HG03521 (cell line): Measurements from ENCODE around the gene PEX11G.
"Not testable (repeated sequence)": the region's sequence is repeated elsewhere in the genome, so short reads cannot be mapped to it uniquely, and the experiment has no call there.

Experiments used
- ATAC-seq: cut with Tn5 transposase; IDR thresholded peaks from one replicate; pipeline ENCODE4 v1.9.1; 2021; ENCODE audit warnings: mild to moderate bottlenecking, moderate library complexity; ENCODE audit not compliant: unreplicated experiment

The PEX11G gene

DNA sequence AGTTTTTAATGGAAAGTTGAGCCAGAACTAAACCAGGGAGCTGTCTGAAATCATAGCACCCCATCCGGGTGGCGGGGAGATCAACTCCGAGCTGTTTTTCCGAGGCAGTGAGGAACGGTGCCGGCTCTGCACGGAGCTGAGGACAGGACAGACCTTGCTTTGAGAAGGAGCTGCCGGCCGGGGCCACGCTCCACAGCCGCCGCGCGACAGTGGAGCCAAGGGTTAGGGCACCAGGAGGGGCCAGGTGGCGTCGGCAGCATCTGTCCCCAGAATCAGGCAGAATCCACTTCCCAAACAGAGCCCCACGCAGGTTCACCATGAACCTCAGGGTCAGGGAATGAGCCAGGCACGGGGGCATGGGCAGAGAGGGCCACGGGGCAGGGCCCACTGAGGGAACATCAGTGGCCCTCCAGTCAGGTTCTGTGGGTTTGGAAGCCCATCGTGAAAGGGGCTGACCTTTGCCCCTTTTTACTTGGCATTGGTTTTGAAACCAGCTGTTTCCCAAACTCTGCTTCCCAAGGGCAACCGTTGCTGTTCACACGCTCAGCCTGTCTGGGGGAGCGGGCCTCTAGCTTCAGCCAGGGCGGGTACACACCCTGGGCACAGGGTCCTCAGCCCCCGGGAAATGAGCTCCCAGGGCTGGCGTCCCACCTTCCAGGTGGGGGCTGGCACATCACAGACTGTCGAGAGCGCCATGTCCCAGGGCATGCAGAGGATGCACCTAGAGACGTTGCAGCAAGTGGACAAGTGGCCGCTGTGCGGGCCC is 18.1 kb downstream of the PEX11G start:
- no peak for ATAC-seq

DNA sequence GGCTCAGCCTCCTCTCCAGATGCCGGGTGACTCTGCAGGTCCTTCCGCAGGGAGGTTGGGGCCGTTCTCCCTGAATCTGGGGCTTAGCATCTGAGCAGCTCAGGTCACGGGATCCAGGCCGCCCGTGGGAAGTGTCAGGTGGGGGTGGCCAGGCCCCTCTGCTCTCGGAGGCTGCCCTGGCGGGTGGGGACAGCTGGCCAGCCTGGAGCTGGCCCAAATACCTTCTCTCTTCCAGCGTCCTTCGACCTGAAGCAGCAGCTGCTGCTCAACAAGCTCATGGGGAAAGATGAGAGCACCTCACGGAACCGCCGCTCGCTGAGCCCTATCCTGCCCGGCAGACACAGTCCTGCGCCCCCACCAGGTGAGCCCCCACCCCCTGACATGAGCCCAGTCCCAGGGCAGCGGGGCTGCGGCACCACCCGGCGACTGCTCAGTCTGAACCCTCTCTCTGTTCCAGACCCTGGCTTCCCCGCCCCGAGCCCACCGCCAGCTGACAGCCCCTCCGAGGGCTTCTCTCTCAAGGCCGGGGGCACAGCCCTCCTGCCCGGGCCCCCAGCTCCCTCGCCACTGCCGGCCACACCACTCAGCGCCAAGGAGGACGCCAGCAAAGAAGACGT is 19.1 kb downstream of the PEX11G start:
- ATAC-seq, result no peak

DNA sequence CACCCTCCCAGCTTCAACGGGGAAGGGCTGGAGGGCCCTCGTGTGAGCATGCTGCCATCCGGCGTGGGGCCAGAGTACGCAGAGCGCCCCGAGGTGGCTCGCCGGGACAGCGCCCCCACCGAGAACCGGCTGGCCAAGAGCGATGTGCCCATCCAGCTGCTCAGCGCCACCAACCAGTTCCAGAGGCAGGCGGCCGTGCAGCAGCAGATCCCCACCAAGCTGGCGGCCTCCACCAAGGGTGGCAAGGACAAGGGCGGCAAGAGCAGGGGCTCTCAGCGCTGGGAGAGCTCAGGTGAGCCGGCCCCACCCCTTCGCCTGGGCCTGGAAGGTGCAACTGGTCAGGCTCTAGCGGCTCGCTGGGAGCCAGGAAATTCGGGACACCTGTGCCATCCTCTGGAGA is 20.0 kb downstream of the PEX11G start:
- ATAC-seq, result no peak

DNA sequence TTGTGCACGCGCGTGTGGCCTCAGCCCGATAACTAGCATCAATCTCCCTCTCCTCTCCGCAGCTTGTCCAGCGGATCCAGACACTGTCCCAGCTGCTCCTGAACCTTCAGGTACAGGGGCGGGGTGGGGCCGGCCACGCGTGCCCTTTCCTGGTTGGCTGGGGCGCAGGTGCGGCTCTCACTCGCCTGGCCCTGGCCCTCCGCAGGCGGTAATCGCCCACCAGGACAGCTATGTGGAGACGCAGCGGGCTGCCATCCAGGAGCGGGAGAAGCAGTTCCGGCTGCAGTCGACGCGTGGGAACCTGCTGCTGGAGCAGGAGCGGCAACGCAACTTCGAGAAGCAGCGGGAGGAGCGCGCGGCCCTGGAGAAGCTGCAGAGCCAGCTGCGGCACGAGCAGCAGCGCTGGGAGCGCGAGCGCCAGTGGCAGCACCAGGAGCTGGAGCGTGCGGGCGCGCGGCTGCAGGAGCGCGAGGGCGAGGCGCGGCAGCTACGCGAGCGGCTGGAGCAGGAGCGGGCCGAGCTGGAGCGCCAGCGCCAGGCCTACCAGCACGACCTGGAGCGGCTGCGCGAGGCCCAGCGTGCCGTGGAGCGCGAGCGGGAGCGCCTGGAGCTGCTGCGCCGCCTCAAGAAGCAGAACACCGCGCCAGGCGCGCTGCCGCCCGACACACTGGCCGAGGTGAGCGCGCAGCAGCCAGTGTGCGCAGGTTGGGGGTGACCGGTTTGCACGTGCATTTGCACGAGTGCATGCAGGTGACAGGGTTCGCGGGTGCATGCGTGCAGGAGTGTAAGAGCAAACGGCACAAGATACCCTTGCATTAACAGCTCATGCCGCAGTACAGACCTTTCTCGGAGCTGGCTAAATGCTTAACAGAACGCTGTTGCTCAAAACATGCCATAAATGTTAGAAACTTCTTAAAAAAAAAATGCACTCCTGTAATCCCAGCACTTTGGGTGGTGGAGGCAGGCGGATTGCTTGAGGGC is 21.5 kb downstream of the PEX11G start:
- ATAC-seq, result no peak

DNA sequence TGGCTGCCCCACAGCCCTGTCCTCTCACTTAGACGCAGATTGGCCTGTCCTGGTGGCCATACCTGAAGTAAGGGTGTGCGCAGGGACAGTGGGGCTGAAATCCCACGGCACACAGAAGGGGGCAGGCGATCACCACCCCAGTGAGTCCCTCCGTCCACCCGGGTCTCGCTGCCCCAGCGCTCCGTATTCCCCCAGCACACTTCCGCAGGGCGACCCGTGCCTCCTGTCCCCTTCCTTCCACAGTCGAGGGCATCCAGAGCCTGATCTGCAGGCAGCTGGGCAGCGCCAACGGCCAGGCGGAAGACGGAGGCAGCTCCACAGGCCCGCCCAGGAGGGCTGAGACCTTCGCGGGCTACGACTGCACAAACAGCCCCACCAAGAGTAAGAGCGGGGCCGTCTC is 25.3 kb downstream of the PEX11G start:
- ATAC-seq, result no peak

DNA sequence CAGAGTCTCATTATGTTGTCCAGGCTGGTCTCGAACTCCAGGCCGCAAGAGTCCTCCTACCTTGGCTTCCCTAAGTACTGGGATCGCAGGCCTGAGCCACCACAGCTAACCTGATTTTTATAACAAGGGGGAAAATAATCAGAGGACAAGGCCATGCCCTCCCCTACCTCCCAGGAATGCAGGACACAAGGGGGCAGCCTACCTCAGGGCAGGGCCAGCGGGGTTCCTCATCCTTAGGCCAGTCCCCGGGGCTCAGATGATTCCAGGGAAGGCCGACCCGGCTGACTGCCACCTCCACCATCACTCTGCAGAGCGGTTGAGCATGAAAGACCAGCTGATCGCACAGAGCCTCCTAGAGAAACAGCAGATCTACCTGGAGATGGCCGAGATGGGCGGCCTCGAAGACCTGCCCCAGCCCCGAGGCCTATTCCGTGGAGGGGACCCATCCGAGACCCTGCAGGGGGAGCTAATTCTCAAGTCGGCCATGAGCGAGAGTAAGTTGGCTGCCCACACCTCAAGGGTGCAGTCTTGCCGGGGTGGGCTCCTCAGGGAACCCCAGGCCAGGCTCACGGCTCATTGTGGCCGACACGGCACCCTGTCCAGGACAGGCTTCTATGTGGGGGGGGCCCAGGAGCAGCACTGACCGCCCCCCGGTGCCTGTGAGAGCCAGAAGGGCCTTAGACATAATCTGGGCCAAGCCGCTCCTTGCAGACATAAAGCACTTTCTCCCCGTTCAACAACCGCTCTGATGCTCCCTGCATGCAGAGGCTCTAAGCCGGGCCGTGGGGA is 26.8 kb downstream of the PEX11G start:
- ATAC-seq, result no peak

DNA sequence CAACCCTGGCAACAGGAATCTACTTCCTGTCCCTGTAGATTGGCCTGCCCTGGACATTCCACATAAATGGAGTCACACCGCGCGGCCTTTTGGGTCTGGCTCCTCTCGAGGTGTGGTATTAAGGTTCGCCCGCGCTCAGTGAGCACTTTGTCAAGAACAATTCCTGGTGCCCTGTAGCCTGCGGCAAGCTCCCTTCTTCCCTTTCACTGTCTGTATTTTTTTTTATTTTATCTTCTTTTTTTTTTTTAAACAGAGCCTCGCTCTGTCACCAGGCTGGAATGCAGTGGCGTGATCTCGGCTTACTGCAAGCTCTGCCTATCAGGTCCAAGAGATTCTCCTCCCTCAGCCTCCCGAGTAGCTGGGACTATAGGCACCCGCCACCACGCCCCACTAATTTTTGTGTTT is 28.3 kb downstream of the PEX11G start:
- no peak for ATAC-seq

DNA sequence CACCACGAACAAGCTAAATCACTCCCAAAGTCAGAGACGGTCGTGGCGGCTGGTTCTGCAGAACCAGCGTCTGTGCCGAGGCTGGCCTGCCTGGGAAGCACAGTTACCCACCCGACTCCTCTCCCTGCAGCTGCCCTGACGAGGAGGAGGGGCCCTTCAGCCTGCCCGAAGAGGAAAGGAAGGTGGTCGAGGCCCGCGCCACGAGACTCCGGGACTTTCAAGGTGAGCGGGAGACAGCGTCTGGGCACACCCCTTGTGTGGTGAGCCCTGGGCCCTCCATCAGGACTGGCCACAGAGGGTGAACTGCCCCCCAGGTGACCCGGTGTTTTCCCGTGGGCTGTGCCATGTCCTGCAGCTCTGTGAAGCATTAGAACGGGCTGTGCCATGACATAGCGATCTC is 29.1 kb downstream of the PEX11G start:
- ATAC-seq, result no peak

DNA sequence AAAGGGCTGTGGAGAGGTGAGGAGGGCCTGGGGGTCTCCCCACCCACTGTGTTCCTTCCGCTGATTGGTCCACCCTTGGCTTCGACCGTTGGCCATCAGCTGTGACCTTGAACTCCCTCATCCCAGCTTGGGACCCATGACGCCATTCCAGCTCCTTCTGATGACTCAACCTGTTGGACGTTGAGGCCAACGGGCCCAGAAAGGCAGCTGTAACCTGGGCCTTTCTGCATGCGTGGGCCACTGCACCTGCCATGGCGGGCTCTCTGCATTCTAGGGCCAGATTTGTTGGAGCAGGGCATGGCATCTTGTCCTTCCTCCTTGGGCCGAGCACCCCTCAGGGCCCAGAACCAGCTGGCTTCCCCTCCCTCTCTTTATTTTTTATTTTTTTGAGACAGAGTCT is 30.2 kb downstream of the PEX11G start:
- no peak for ATAC-seq

DNA sequence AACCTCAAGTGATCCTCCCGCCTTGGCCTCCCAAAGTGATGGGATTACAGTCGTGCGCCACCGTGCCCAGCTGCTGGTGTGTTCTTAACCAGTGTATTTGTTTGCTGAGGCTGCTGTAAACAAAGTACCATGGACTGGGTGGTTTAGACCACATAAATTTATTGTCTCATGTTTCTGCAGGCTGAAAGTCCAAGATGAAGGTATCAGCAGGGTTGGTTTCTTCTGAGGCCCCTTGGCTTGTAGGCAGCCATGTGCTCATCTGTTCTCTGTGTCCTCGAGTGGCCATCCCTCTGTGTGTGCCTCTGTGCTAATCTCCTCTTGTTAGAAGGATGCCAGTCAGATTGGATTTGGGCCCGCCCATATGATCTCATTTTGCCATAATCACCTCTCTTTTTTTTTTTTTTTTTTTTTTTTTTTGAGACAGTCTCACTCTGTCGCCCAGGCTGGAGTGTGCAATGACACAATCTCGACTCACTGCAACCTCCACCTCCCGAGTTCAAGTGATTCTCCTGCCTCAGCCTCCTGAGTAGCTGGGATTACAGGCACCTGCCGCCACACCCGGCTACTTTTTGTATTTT is 31.8 kb downstream of the PEX11G start:
- no peak for ATAC-seq

DNA sequence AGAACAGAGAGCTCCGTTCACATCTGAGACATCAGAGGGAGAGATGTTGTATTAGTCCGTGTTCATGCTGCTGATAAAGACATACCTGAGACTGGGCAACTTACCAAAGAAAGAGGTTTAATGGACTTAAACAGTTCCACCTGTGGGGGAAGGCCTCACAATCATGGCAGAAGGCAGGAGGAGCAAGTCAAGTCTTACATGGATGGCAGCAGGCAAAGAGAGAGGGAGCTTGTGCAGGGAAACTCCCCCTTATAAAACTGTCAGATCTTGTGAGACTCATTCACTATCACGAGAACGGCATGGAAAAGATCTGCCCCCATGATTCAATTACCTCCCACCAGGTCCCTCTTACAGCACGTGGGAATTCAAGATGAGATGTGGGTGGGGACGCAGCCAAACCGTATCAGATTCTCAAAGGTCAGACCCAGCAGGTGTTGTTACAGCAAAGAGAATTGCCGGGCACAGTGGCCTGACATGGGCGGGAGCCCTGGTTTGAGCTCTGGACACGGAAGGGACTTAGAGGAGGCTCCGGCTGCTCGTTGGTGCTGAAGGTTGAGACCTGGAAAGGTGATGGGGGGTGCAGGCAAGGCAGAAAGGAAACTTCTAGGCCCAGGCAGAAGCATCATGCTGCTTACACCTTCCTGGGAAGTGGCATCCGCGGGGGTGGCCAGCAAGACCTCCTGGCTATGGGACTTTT is 33.1 kb downstream of the PEX11G start:
- no peak for ATAC-seq

DNA sequence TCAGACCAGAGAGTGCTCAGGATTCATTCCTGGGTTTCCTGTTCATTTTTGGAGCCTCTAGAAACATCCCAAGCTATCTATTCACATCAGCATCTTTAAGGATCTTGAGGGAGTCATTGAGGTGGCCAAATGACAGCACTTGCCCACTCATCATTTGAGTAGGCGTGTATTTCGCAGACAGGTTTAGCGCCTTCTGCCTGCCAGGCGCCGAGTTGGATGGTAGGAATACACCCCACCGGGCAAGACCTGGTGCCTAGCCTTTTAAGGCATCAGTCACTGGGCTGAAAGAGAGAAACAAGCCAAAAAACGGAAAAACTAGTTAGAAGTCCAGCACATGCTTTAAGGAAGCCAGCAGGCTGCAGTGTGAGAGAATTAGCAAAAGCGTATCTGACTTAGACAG is 33.8 kb downstream of the PEX11G start:
- ATAC-seq, result no peak

DNA sequence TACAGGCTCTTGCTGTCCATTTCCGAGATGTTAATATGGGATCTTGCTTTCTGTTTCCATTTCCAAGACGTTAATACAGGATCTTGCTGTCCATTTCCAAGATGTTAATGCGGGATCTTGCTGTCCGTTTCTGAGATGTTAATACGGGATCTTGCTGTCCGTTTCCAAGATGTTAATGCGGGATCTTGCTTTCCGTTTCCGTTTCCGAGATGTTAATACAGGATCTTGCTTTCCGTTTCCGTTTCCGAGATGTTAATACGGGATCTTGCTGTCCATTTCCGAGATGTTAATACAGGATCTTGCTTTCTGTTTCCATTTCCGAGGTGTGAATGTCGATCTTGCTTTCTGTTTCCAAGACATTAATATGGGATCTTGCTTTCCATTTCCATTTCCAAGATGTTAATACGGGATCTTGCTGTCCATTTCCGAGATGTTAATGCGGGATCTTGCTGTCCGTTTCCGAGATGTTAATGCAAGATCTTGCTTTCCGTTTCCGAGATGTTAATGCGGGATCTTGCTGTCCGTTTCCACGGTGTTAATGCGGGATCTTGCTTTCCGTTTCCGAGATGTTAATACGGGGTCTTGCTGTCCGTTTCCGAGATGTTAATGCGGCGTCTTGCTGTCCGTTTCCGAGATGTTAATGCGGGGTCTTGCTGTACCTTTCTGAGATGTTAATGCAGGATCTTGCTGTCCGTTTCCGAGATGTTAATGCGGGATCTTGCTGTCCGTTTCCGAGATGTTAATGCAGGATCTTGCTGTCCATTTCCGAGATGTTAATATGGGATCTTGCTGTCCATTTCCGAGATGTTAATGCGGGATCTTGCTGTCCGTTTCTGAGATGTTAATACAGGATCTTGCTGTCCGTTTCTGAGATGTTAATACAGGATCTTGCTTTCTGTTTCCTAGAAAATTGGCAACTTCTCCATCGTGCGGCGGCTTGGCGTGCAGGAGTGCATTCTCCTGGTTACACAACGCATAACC is 38.3 kb downstream of the PEX11G start:
- no peak for ATAC-seq

DNA sequence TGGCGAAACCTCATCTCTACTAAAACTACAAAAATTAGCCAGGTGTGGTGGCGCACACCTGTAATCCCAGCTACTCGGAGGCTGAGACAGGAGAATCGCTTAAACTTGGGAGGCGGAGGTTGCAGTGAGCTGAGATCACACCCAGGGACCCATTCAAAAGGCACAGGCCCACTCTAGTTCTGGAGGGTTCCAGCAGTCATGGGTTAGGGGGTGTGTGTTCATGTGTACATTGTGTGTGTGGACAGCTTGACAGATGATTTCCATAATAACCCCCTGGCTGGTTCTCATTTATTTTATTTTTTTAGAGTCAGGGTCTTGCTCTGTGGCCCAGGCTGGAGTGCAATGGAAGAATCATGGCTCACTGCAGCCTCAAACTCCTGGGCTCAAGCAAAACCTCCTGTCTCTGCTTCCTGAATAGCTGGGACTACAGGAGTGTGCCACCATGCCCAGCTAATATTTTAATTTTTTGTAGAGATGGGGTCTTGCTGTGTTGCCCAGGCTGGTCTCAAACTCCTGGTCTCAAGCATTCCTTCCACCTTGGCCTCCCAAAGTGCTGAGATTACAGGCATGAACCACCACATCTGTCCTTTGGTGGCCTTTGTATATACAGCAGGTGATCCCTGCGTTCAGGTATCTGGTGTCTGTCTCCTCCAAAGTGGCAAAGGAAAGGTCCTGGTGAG is 39.3 kb downstream of the PEX11G start:
- not testable (repeated sequence) for ATAC-seq

DNA sequence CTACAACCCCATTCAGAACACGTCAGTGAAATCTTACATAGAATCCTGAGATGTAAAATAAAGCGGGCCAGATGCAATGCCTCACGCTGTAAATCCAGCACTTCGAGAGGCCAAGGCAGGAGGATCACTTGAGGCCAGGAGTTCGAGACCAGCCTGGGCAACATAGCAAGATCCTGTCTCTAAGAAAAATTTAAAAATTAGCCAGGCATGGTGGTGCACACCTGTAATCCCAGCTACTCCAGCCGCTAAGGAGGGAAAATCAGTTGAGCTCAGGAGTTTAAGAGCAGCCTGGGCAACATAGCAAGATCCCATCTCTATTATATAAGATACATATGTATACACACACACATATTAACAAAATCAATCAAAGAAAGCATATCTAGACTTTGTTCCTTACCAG is 41.2 kb downstream of the PEX11G start:
- no peak for ATAC-seq

DNA sequence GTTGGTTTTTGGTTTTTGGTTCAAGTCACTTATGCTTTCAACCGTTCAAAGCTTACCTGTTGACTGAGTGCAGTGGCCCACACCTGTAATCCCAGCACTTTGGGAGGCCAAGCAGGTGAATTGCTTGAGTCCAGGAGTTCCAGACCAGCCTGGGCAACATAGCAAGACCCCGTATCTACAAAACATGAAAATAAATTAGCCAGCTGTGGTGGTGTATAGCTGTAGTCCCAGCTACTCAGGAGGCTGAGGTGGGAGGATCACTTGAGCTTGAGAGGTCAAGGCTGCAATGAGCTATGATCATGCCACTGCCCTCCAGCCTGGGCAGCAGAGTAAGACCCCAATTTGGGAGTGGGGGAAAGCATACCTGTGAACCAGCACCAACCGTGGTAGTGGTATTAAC is 43.7 kb downstream of the PEX11G start:
- ATAC-seq, result no peak

DNA sequence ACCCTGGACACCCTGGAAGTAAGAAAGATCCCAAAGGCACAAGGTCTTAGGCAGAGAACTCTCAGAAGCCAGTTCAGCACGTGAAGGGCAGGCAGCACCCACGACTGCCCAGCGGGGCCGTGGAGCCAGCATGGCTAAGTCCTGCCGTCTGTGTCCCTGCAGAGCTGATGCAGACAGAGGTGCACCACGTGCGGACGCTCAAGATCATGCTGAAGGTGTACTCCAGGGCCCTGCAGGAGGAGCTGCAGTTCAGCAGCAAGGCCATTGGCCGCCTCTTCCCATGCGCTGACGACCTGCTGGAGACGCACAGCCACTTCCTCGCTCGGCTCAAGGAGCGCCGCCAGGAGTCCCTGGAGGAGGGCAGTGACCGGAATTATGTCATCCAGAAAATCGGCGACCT is 44.8 kb downstream of the PEX11G start:
- no peak for ATAC-seq

DNA sequence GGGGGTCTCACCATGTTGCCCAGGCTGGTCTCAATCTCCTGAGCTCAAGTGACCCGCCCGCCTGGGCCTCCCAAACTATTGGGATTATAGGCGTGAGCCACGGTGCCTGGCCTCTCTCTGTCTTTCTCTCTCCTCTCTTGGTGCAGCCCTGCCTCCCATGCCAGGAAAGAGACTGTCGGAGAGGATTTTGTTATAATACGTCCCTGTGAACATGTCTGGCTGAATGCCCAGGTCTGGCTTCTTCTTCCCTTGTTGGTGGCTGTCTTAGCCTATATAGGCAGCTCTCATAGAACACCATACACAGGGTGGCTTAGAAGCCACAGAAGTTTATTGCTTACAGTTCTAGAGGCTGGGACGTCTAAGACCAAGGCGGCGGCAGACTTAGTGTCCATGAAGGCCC is 46.4 kb downstream of the PEX11G start:
- no peak for ATAC-seq
